Stomach smooth muscle (tissue), 2 donors: Measurements from ENCODE around the gene KCNK18.

Source experiments
- H3K27ac ChIP-seq: one replicate; pipeline ENCODE4 v1.7.0; 2013; ENCODE audit warnings: mild to moderate bottlenecking, low read length, inconsistent platforms
- H3K27me3 ChIP-seq, 2 donors: one replicate each; pipeline ENCODE4 v1.7.0; 2013; ENCODE audit warnings: low read length in 2 of 2; ENCODE audit not compliant: insufficient read depth in 2 of 2, control insufficient read depth in 1 of 2
- H3K36me3 ChIP-seq, 2 donors: one replicate each; pipeline ENCODE4 v1.7.0; 2013; ENCODE audit warnings: low read length in 2 of 2; ENCODE audit not compliant: control insufficient read depth in 2 of 2, insufficient read depth in 2 of 2
- H3K4me1 ChIP-seq: one replicate; pipeline ENCODE4 v1.7.0; 2013; ENCODE audit warnings: low read length; ENCODE audit not compliant: control insufficient read depth, insufficient read depth
- H3K4me3 ChIP-seq, 2 donors: one replicate each; pipeline ENCODE4 v1.7.0; 2013; ENCODE audit warnings: low read length in 2 of 2
- H3K9ac ChIP-seq, 2 donors: one replicate each; pipeline ENCODE4 v1.7.0; 2013; ENCODE audit warnings: low read length in 2 of 2, mild to moderate bottlenecking in 1 of 2
- H3K9me3 ChIP-seq, 2 donors: one replicate each; pipeline ENCODE4 v1.7.0; 2013; ENCODE audit warnings: low read length in 2 of 2; ENCODE audit not compliant: control insufficient read depth in 2 of 2
- donor health status: healthy.
- donor health status: Pancreatic carcinoma.

KCNK18 gene

DNA sequence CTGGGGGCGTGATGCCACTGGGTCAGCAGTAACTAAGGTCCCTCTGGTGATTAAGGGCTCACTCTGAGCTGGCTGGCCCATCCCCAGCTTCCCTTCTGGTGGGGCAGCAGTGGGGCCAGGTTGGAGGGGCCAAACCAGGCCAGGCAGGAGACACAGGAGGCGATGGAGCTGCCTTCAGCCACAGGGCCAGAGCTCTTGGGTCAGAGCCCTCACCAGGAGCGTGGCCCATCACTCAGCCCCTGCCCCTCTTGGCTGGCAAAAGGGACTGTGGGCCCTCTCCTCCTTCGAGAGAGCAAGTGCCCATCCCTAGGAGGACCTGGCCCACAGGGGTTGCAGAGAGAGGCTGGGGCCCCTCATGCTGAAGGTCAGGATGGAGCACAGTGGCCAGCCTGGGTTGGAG is 4.5 kb downstream of the KCNK18 start:
- no peaks in the 10 kb centered on the region for H3K36me3 ChIP-seq
- peaks cover 0 to 2% of the 10 kb centered on the region in 2 donors for H3K27me3 ChIP-seq
- H3K9me3 ChIP-seq: peaks cover 0 to 4% of the 10 kb centered on the region in 2 donors
- no peak overlapping the region for H3K4me3 ChIP-seq
- H3K27ac ChIP-seq: no peak overlapping the region
- H3K9ac ChIP-seq: no peak overlapping the region
- H3K4me1 ChIP-seq: no peaks in the 10 kb centered on the region

DNA sequence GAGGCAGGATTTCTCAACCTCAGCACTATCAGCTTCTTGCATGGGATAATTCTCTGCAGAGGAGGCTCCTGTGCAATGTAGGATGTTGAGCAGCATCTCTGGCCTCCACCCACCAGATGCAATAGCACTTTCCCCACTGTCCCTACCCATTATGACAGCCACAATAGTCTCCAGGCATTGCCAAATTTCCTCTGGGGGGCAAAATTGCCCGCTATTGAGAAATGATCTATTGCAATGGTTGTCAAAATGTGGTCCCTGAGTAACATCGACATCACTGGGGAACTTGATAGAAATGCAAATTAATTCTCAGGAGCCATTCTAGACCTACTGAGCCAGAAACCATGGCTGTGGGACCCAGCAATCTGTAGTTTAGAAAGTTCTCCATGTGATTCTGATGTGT is 7.0 kb downstream of the KCNK18 start:
- H3K27me3 ChIP-seq: peaks cover 0 to 5% of the 10 kb centered on the region in 2 donors
- H3K27ac ChIP-seq: no peak overlapping the region
- no peak overlapping the region for H3K4me3 ChIP-seq
- no peaks in the 10 kb centered on the region for H3K36me3 ChIP-seq
- H3K9ac ChIP-seq: no peak overlapping the region
- no peaks in the 10 kb centered on the region for H3K4me1 ChIP-seq
- peaks cover 0 to 4% of the 10 kb centered on the region in 2 donors for H3K9me3 ChIP-seq

DNA sequence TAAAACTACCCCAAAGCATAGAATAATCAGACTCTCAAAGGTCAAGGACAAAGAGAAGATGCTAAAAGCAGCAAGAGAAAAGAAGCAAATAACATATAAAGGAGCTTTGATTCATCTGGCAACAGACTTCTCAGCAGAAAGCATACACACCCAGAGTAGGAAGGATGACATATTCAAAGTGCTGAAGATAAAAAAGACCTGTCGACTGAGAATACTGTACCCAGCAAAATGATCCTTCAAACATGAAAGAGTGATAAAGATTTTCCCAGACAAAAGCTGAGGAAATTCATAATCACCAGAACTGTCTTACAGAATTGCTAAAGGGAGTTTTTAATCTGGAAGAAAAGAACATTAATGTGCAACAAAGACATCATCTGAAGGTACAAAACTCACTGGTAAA is 14.9 kb downstream of the KCNK18 start:
- no peak overlapping the region for H3K4me3 ChIP-seq
- H3K9ac ChIP-seq: no peak overlapping the region
- H3K4me1 ChIP-seq: peaks cover 13% of the 10 kb centered on the region
- H3K9me3 ChIP-seq: peaks cover 6 to 10% of the 10 kb centered on the region in 2 donors
- peaks cover 23 to 27% of the 10 kb centered on the region in 2 donors for H3K27me3 ChIP-seq
- H3K27ac ChIP-seq: no peak overlapping the region
- no peaks in the 10 kb centered on the region for H3K36me3 ChIP-seq

- no peak overlapping the region for H3K9ac ChIP-seq
- H3K27me3 ChIP-seq: peaks cover 29 to 32% of the 10 kb centered on the region in 2 donors
Measured at GRCh38 chr10:117214401-117214800, 17.1 kb downstream of the KCNK18 start.

GRCh38 chr10:117215079-117215478 is 17.8 kb downstream of the KCNK18 start:
- Histone ChIP-seq H3K27me3 (peaks cover 32% of the 10 kb centered on the region in 2 donors), H3K4me1 (peaks cover 16% of the 10 kb centered on the region), H3K9ac (no peak overlapping the region), H3K9me3 (peaks cover 6 to 9% of the 10 kb centered on the region in 2 donors), H3K36me3 (no peaks in the 10 kb centered on the region), H3K27ac (no peak overlapping the region), H3K4me3 (no peak overlapping the region)

More at GRCh38 chr10:117214401-117214800, 17.1 kb downstream of the KCNK18 start:
- Histone ChIP-seq H3K27ac (no peak overlapping the region), H3K36me3 (no peaks in the 10 kb centered on the region), H3K4me1 (peaks cover 16% of the 10 kb centered on the region), H3K4me3 (no peak overlapping the region), H3K9me3 (peaks cover 6 to 10% of the 10 kb centered on the region in 2 donors)

- H3K27me3 ChIP-seq: peaks cover 32 to 33% of the 10 kb centered on the region in 2 donors
- no peaks in the 10 kb centered on the region for H3K36me3 ChIP-seq
- peaks cover 16% of the 10 kb centered on the region for H3K4me1 ChIP-seq
- no peak overlapping the region for H3K27ac ChIP-seq
- H3K9me3 ChIP-seq: peaks cover 6 to 8% of the 10 kb centered on the region in 2 donors
- no peak overlapping the region for H3K9ac ChIP-seq
- H3K4me3 ChIP-seq: peak overlapping the region in 1 of 2 donors; percentile 75
Measured at GRCh38 chr10:117216028-117216427, 18.7 kb downstream of the KCNK18 start.

DNA sequence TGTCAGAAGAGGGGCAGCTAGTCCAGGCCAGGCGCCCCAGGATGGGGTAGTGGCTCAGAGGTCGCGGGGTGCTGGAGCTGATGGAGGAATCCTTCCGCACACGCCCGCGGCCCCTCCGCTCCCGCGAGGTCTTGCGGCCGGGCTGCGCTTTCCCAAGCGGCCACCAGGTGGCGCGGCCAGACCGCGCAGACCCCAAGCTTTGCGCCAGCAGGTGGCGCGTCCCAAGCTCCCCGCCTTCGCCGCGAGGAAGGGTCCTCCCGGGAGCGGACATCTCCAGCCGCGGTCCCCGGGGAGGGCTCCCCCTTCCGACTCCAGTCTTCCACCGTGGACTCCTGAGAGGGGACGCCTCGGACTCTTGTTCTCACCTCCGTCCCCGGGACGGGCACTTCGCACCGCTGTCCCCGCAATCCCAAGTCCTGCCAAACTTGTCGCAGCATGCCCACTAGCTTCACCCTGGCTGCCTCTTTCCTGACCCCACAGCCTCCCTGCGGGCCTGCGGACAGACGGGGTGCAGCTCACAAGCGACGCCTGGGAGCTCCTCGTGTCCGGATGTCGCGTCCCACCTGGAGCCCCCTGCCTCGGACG is 19.4 kb downstream of the KCNK18 start:
- Histone ChIP-seq H3K9me3 (peaks cover 5 to 6% of the 10 kb centered on the region in 2 donors), H3K27me3 (peaks cover 32 to 33% of the 10 kb centered on the region in 2 donors), H3K27ac (no peak overlapping the region), H3K9ac (peak overlapping the region in 1 of 2 donors; percentile 21), H3K4me3 (peak overlapping the region; percentile 74 to 75), H3K36me3 (no peaks in the 10 kb centered on the region), H3K4me1 (peaks cover 16% of the 10 kb centered on the region)

- Histone ChIP-seq H3K9ac (peak overlapping the region in 1 of 2 donors; percentile 21), H3K36me3 (no peaks in the 10 kb centered on the region), H3K4me1 (peaks cover 16% of the 10 kb centered on the region), H3K9me3 (peaks cover 5 to 6% of the 10 kb centered on the region in 2 donors), H3K27me3 (peaks cover 32 to 33% of the 10 kb centered on the region in 2 donors), H3K27ac (no peak overlapping the region), H3K4me3 (peak overlapping the region; percentile 74 to 75)
Measured at GRCh38 chr10:117217196-117217761, 20.0 kb downstream of the KCNK18 start.

DNA sequence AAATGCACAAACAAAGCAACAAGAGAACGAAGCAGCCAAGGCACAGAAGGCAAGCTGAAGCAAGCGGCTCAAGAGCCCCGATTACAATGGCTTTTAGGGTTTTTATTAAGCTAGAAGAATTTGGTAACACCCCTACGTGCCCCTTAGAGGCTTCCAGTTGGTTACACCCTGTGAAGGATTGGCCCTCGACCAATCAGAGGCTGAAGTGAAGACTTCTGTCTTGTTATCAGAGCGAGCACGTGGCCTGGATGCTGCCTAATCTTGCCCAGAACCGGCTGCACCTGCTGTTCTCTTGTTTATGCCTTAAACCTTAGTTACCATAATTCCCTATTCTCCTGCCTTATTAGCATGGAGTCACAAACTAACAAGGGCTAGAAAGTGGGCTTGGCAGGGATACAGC is 21.4 kb downstream of the KCNK18 start:
- no peaks in the 10 kb centered on the region for H3K36me3 ChIP-seq
- no peaks in the 10 kb centered on the region for H3K9me3 ChIP-seq
- no peak overlapping the region for H3K9ac ChIP-seq
- no peak overlapping the region for H3K4me3 ChIP-seq
- peaks cover 16% of the 10 kb centered on the region for H3K4me1 ChIP-seq
- H3K27ac ChIP-seq: no peak overlapping the region
- peaks cover 32 to 35% of the 10 kb centered on the region in 2 donors for H3K27me3 ChIP-seq

GRCh38 chr10:117221156-117221711 is 23.9 kb downstream of the KCNK18 start:
- Histone ChIP-seq H3K27ac (no peak overlapping the region), H3K9ac (no peak overlapping the region), H3K4me1 (peaks cover 12% of the 10 kb centered on the region), H3K4me3 (no peak overlapping the region), H3K9me3 (no peaks in the 10 kb centered on the region), H3K27me3 (peaks cover 17 to 24% of the 10 kb centered on the region in 2 donors), H3K36me3 (no peaks in the 10 kb centered on the region)

DNA sequence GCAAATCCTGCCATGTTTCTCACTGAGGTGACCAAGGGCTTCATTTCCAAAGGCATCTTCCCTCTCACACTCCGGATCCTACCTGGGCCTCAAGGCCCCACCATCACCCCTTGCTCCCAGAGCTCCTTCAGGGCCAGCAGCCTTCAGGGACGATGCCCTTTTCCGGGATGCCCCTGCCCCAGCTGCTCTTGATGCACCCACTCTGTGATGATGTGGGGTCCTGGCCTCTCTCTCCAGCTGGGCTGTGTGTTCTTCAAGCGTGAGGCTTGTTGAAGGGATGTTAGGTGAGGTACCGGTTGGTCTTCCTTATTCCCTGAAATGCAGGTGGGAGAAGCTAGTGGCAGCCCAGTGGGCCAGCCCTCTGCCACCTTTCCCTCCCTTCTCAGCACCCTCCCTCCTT is 25.3 kb downstream of the KCNK18 start:
- H3K36me3 ChIP-seq: no peaks in the 10 kb centered on the region
- no peak overlapping the region for H3K9ac ChIP-seq
- H3K4me3 ChIP-seq: no peak overlapping the region
- H3K4me1 ChIP-seq: no peaks in the 10 kb centered on the region
- no peak overlapping the region for H3K27ac ChIP-seq
- H3K27me3 ChIP-seq: peaks cover 5 to 22% of the 10 kb centered on the region in 2 donors
- no peaks in the 10 kb centered on the region for H3K9me3 ChIP-seq
